ENCODE results near the gene KDM6B. TPM values are rescaled to one million over a fixed set of nuclear protein-coding genes. Genes with fewer than 3 reads are reported as not detected.

KDM6B gene
- total RNA-seq, 2 donors from 2014 or later = 53.3 to 60.3 TPM

- no peaks in the 10 kb centered on the region for H3K4me1 ChIP-seq (ENCODE audit: control insufficient read depth, insufficient read depth, low read length)
- H3K9ac ChIP-seq (ENCODE audit: extremely low read depth, low read length, poor library complexity, severe bottlenecking) = no peak overlapping the region
- no peak overlapping the region for H3K4me3 ChIP-seq (ENCODE audit: low read length)
- Mint-ChIP-seq H3K4me3 (no peak overlapping the region), H3K27ac (no peak overlapping the region), H3K27me3 (ENCODE audit: insufficient read depth) (peaks cover 5% of the 10 kb centered on the region), H3K4me1 (no peaks in the 10 kb centered on the region), H3K36me3 (ENCODE audit: low read depth) (peaks cover 8% of the 10 kb centered on the region), H3K9me3 (no peaks in the 10 kb centered on the region)
- 90 to 93% methylated on average over 7 of the region's 7 CpGs for WGBS, 2 experiments (ENCODE audit: insufficient coverage in 1 of 2, insufficient read length in 1 of 2)
- H3K27me3 ChIP-seq (ENCODE audit: control insufficient read depth, insufficient read depth, low read length, poor library complexity, severe bottlenecking) = no peaks in the 10 kb centered on the region
- DNase-seq = peak; percentile 42
- TF ChIP-seq CTCF (conservative IDR thresholded peaks at IDR 0.05) = no peak
- H3K27ac ChIP-seq (ENCODE audit: low read depth, low read length) = no peak overlapping the region
- peaks cover 49% of the 10 kb centered on the region for H3K36me3 ChIP-seq (ENCODE audit: control insufficient read depth, insufficient read depth, low read length)
- H3K9me3 ChIP-seq (ENCODE audit: control insufficient read depth, low read length) = no peaks in the 10 kb centered on the region
These were observed 47.4 kb downstream of the KDM6B start for GRCh38 chr17:7881276-7882054.

GRCh38 chr17:7882068-7882467, 48.1 kb downstream of the KDM6B start:
- DNase-seq = peak; percentile 37
- H3K27ac ChIP-seq (ENCODE audit: low read depth, low read length) = no peak overlapping the region
- peaks cover 44% of the 10 kb centered on the region for H3K36me3 ChIP-seq (ENCODE audit: control insufficient read depth, insufficient read depth, low read length)
- no peak overlapping the region for H3K27ac Mint-ChIP-seq
- 88 to 98% methylated on average over 2 to 7 of the region's 7 CpGs for WGBS, 2 experiments (ENCODE audit: insufficient coverage in 1 of 2, insufficient read length in 1 of 2)
- peaks cover 8% of the 10 kb centered on the region for H3K27me3 Mint-ChIP-seq (ENCODE audit: insufficient read depth)
- no peak overlapping the region for H3K9ac ChIP-seq (ENCODE audit: extremely low read depth, low read length, poor library complexity, severe bottlenecking)
- H3K9me3 Mint-ChIP-seq = no peaks in the 10 kb centered on the region
- TF ChIP-seq CTCF (conservative IDR thresholded peaks at IDR 0.05) = no peak
- no peak overlapping the region for H3K4me3 ChIP-seq (ENCODE audit: low read length)
- H3K27me3 ChIP-seq (ENCODE audit: control insufficient read depth, insufficient read depth, low read length, poor library complexity, severe bottlenecking) = no peaks in the 10 kb centered on the region
- no peaks in the 10 kb centered on the region for H3K4me1 Mint-ChIP-seq
- peaks cover 5% of the 10 kb centered on the region for H3K36me3 Mint-ChIP-seq (ENCODE audit: low read depth)
- H3K4me3 Mint-ChIP-seq = no peak overlapping the region
- H3K4me1 ChIP-seq (ENCODE audit: control insufficient read depth, insufficient read depth, low read length) = no peaks in the 10 kb centered on the region
- no peaks in the 10 kb centered on the region for H3K9me3 ChIP-seq (ENCODE audit: control insufficient read depth, low read length)

- H3K36me3 Mint-ChIP-seq (ENCODE audit: low read depth) = peaks cover 3% of the 10 kb centered on the region
- no peak for TF ChIP-seq CTCF (conservative IDR thresholded peaks at IDR 0.05)
- peaks cover 8% of the 10 kb centered on the region for H3K27me3 Mint-ChIP-seq (ENCODE audit: insufficient read depth)
- 81% methylated on average over 3 of the region's 3 CpGs; no CpG with 5 or more reads in 1 of the 2 experiments for WGBS, 2 experiments (ENCODE audit: insufficient coverage in 1 of 2, insufficient read length in 1 of 2)
- Histone ChIP-seq H3K4me1 (ENCODE audit: control insufficient read depth, insufficient read depth, low read length) (no peaks in the 10 kb centered on the region), H3K9ac (ENCODE audit: extremely low read depth, low read length, poor library complexity, severe bottlenecking) (no peak overlapping the region), H3K36me3 (ENCODE audit: control insufficient read depth, insufficient read depth, low read length) (peaks cover 38% of the 10 kb centered on the region), H3K9me3 (ENCODE audit: control insufficient read depth, low read length) (no peaks in the 10 kb centered on the region), H3K4me3 (ENCODE audit: low read length) (peak overlapping the region; percentile 73), H3K27me3 (ENCODE audit: control insufficient read depth, insufficient read depth, low read length, poor library complexity, severe bottlenecking) (no peaks in the 10 kb centered on the region), H3K27ac (ENCODE audit: low read depth, low read length) (no peak overlapping the region)
- DNase-seq = peak; percentile 40
- no peak overlapping the region for H3K27ac Mint-ChIP-seq
- H3K9me3 Mint-ChIP-seq = no peaks in the 10 kb centered on the region
- no peaks in the 10 kb centered on the region for H3K4me1 Mint-ChIP-seq
- no peak overlapping the region for H3K4me3 Mint-ChIP-seq
These were observed 48.6 kb downstream of the KDM6B start for GRCh38 chr17:7882629-7883028.

Other genes with a start within 250 kb of the KDM6B start
- 1 to 10 TPM; 6.4 to 7.3 TPM for gene SOX15, start 244.1 kb upstream of the KDM6B start, total RNA-seq
- 10 to 100 TPM; 52.1 to 53.9 TPM for gene FXR2, start 219.3 kb upstream of the KDM6B start, total RNA-seq
- 100 to 1,000 TPM in 1 of 2 donors, 10 to 100 TPM in 1; 82.7 to 103 TPM for gene SAT2, start 206.4 kb upstream of the KDM6B start, total RNA-seq
- gene SHBG, start 204.1 kb upstream of the KDM6B start, total RNA-seq = 1 to 10 TPM in 1 of 2 donors, under 1 TPM in 1; 0.77 to 1.9 TPM
- gene ATP1B2, start 183.3 kb upstream of the KDM6B start, total RNA-seq = 1 to 10 TPM; 6.4 to 7.5 TPM
- gene TP53, start 146.7 kb upstream of the KDM6B start, total RNA-seq = 100 to 1,000 TPM; 113 to 130 TPM
- 10 to 100 TPM; 21.7 to 30.8 TPM for gene WRAP53, start 145.7 kb upstream of the KDM6B start, total RNA-seq
- 10 to 100 TPM; 12.8 to 15.0 TPM for gene EFNB3, start 129.0 kb upstream of the KDM6B start, total RNA-seq
- gene DNAH2, start 116.5 kb upstream of the KDM6B start, total RNA-seq = under 1 TPM; 0.42 to 0.69 TPM
- 10 to 100 TPM; 16.8 to 26.8 TPM for gene TMEM88, start 20.8 kb downstream of the KDM6B start, total RNA-seq
- gene NAA38, start 23.3 kb downstream of the KDM6B start, total RNA-seq = 10 to 100 TPM; 38.9 to 44.8 TPM
- 10 to 100 TPM; 10.6 to 12.9 TPM for gene CYB5D1, start 23.8 kb downstream of the KDM6B start, total RNA-seq
- gene CHD3, start 54.6 kb downstream of the KDM6B start, total RNA-seq = 10 to 100 TPM; 55.0 to 64.1 TPM
- 1 to 10 TPM; 1.1 to 1.6 TPM for gene RNF227, start 82.1 kb downstream of the KDM6B start, total RNA-seq
- 1 to 10 TPM; 4.0 to 6.5 TPM for gene KCNAB3, start 95.6 kb downstream of the KDM6B start, total RNA-seq
- gene TRAPPC1, start 97.7 kb downstream of the KDM6B start, total RNA-seq = 100 to 1,000 TPM; 150 to 170 TPM
- gene CNTROB, start 98.0 kb downstream of the KDM6B start, total RNA-seq = 10 to 100 TPM; 47.5 to 57.4 TPM
- 1 to 10 TPM; 1.2 to 1.6 TPM for gene GUCY2D, start 168.4 kb downstream of the KDM6B start, total RNA-seq
- gene ALOX15B, start 204.8 kb downstream of the KDM6B start, total RNA-seq = not detected

All from endodermal cell (in vitro differentiated cells).